Stomach (tissue), 4 donors: ENCODE data around the gene USP4.

Experiments
- POLR2A ChIP-seq, 4 donors: fragments of 450-650 bp; IDR thresholded peaks; one replicate each; pipeline ENCODE4 v1.6.1; 2016; ENCODE audit warnings: antibody characterized with exemption in 4 of 4, control low read depth in 2 of 4, mild to moderate bottlenecking in 1 of 4, moderate library complexity in 1 of 4
- POLR2AphosphoS5 ChIP-seq, 3 donors: sonication (generic); formaldehyde crosslinking; IDR thresholded peaks; one replicate each; pipeline ENCODE4 v1.6.1; 2016; ENCODE audit warnings: antibody characterized with exemption in 3 of 3
- TF ChIP-seq, protein P1 (sequence below), 7 experiments: fragments of 450-650 bp in 4 of 7; fragments of 200-600 bp in 3 of 7; sonication (generic) in 3 of 7; IDR thresholded peaks; one replicate each; pipeline ENCODE4 v1.5.1; 2016 to 2019; ENCODE audit warnings: antibody characterized with exemption in 7 of 7, control low read depth in 2 of 7, mild to moderate bottlenecking in 1 of 7

DNA sequence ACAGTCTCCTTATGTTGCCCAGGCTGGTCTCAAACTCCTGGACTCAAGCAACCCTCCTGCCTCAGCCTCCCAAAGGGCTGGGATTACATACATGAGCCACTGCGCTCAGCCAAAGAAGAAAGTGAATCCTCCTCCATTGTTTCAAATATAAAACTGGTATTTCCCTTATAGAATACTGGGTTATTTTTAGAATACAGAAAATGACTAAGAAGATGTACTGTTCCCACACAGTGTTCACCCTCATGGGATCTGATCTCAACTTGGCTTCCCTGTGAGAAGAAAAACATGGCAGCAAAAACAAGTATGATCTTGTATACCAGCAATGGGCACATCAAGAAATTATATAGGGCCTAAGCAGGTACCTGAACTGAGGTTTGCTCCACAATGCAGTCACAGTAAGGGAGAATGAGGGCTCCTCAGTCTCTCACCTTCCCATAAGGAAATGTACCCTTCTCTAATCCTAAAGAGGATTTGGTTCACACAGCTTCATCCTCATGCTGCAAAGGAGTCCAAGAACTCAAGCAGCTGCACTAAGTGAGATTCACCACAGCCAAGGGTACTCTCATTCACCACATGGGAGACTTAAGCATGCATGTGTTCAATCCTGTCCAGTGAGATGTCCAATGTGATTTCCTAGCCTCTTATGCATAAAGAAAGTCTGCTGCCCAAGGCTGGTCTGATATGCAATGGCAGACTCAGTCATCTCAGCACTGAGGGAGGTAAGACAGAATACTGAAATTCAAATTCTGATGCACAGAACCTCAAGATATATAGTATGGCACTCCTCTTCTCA lies 25.8 kb downstream of the USP4 start:
- TF ChIP-seq, protein P1, sequence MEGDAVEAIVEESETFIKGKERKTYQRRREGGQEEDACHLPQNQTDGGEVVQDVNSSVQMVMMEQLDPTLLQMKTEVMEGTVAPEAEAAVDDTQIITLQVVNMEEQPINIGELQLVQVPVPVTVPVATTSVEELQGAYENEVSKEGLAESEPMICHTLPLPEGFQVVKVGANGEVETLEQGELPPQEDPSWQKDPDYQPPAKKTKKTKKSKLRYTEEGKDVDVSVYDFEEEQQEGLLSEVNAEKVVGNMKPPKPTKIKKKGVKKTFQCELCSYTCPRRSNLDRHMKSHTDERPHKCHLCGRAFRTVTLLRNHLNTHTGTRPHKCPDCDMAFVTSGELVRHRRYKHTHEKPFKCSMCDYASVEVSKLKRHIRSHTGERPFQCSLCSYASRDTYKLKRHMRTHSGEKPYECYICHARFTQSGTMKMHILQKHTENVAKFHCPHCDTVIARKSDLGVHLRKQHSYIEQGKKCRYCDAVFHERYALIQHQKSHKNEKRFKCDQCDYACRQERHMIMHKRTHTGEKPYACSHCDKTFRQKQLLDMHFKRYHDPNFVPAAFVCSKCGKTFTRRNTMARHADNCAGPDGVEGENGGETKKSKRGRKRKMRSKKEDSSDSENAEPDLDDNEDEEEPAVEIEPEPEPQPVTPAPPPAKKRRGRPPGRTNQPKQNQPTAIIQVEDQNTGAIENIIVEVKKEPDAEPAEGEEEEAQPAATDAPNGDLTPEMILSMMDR (IDR thresholded peaks at IDR 0.05) = no peak
- TF ChIP-seq POLR2AphosphoS5 (IDR thresholded peaks at IDR 0.05) (no peak), POLR2A (IDR thresholded peaks at IDR 0.05) (no peak)
